SH-SY5Y (cell line): ENCODE results near the gene TFB1M.

Source experiments
- GATA2 ChIP-seq: IDR thresholded peaks from 2 replicates; pipeline ENCODE4 v1.6.1; 2011; ENCODE audit warnings: mild to moderate bottlenecking, low read depth, low read length
- GATA3 ChIP-seq: IDR thresholded peaks from 2 replicates; pipeline ENCODE4 v1.6.1; 2011; ENCODE audit warnings: low read depth, mild to moderate bottlenecking, low read length, moderate library complexity

DNA sequence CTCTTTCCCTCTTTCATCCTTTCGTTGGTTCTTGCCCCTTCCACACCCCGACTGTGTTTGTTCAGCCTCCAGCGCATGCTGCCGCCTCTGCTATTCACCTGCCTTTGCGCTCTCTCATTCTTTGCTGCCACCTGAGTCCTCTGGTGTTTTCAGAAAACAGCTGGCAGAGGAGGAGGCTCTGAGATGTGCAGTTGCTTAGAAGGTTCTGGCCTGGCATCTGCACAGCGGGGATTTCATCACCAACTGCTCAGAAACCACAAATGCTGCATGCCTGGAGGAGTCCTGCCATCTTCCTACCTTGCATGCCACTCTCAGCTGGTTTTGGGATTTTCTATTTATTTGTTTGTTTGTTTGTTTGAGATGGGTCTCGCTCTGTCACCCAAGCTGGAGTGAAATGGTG, 89.7 kb downstream of the TFB1M start:
- TF ChIP-seq GATA2 (no peak), GATA3 (no peak)
